Testis (tissue), 3 donors: Measurements from ENCODE around the gene CENPL. TPM values are rescaled to one million over a fixed set of nuclear protein-coding genes. Genes with fewer than 3 reads are reported as not detected.
"Not testable (repeated sequence)": the region's sequence is repeated elsewhere in the genome, so short reads cannot be mapped to it uniquely, and the experiment has no call there.

Experiments used
- DNase-seq: peaks from one replicate; pipeline ENCODE4 v3.0.0-alpha.2; 2019
- H3K27ac ChIP-seq, 2 donors: fragments of 200-600 bp; sonication (generic); one replicate each; pipeline ENCODE4 v1.5.1; 2019
- H3K27me3 ChIP-seq: fragments of 200-600 bp; sonication (generic); one replicate; pipeline ENCODE4 v1.5.1; 2019
- H3K36me3 ChIP-seq: fragments of 200-600 bp; sonication (generic); one replicate; pipeline ENCODE4 v1.5.1; 2017; ENCODE audit warnings: low read depth; ENCODE audit errors: missing control alignments
- H3K4me1 ChIP-seq: fragments of 200-600 bp; sonication (generic); one replicate; pipeline ENCODE4 v1.5.1; 2019
- H3K4me3 ChIP-seq, 2 donors: fragments of 200-600 bp; sonication (generic); one replicate each; pipeline ENCODE4 v1.5.1; 2017 to 2019
- H3K9me3 ChIP-seq: fragments of 200-600 bp; sonication (generic); one replicate; pipeline ENCODE4 v1.5.1; 2017
- POLR2A ChIP-seq: fragments of 450-650 bp; IDR thresholded peaks from one replicate; pipeline ENCODE4 v1.6.1; 2017; ENCODE audit warnings: antibody characterized with exemption, mild to moderate bottlenecking, moderate library complexity
- WGBS, 2 donors: methylation state at CpG; one replicate each; pipeline ENCODE4 v1.1.5; 2018; 5-methylcytosine and 5-hydroxymethylcytosine counted together
- intact Hi-C: fragments of 100-400 bp; cut with DNase I; formaldehyde crosslinking; loops from one replicate; pipeline ENCODE4 v1.15.1; 2023; ENCODE audit warnings: low total_unique reads
- polyA plus RNA-seq: library from polyadenylated mRNA; stranded (reverse); fragments of 350-450 nt; fragmentation: Illumina TruSeq; extraction: RNeasy Lipid Tissue Mini Kit (QIAGEN cat#74804); gene quantifications from one replicate; pipeline ENCODE4 v1.2.3, GENCODE V29; 2014; ENCODE audit warnings: low read depth, low replicate concordance; ENCODE audit not compliant: insufficient read depth
- total RNA-seq, 2 donors: library from RNA; depleted of rRNA; stranded (reverse); fragments of >200 nt; gene quantifications; one replicate each; pipeline ENCODE4 v1.2.3, GENCODE V29; 2016
- TF ChIP-seq, protein P1 (sequence below), 3 experiments: fragments of 450-650 bp in 2 of 3; fragments of 200-600 bp in 1 of 3; sonication (generic) in 1 of 3; IDR thresholded peaks; one replicate each; pipeline ENCODE4 v1.5.1; 2016 to 2019; ENCODE audit warnings: antibody characterized with exemption in 3 of 3, mild to moderate bottlenecking in 2 of 3, moderate library complexity in 1 of 3

CENPL gene
- total and polyA plus RNA-seq, 3 donors from 2014 or later, result 13.2 to 26.5 (median 20.5) TPM

DNA sequence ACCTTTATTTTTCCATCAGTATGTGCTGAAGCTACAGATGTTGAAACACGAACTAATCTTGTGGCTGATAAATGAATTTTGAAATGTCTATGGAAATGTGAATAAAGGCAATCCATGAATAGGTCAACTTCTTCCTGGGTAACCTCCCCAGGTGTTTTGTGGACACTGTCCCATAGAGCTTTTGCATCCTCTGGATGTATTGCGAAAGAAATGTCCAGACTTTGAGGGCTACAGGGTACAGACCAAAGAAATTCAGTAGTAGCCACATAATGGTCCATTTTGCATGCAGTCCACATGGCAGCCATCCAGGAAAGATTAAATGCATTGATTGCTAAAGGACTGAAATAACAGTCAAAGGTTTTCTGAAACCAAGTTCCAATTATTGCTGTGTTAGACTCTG is 21.7 kb downstream of the CENPL start:
- Histone ChIP-seq H3K36me3 (no peaks in the 10 kb centered on the region), H3K27me3 (no peaks in the 10 kb centered on the region), H3K27ac (no peak overlapping the region), H3K4me1 (no peaks in the 10 kb centered on the region), H3K4me3 (no peak overlapping the region), H3K9me3 (no peaks in the 10 kb centered on the region)
- no peak for TF ChIP-seq POLR2A
- TF ChIP-seq, protein P1, sequence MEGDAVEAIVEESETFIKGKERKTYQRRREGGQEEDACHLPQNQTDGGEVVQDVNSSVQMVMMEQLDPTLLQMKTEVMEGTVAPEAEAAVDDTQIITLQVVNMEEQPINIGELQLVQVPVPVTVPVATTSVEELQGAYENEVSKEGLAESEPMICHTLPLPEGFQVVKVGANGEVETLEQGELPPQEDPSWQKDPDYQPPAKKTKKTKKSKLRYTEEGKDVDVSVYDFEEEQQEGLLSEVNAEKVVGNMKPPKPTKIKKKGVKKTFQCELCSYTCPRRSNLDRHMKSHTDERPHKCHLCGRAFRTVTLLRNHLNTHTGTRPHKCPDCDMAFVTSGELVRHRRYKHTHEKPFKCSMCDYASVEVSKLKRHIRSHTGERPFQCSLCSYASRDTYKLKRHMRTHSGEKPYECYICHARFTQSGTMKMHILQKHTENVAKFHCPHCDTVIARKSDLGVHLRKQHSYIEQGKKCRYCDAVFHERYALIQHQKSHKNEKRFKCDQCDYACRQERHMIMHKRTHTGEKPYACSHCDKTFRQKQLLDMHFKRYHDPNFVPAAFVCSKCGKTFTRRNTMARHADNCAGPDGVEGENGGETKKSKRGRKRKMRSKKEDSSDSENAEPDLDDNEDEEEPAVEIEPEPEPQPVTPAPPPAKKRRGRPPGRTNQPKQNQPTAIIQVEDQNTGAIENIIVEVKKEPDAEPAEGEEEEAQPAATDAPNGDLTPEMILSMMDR (IDR thresholded peaks at IDR 0.05), result no peak
- intact Hi-C loops, result no loop called here
- WGBS, 2 donors, result 89 to 93% methylated on average over 2 of the region's 2 CpGs
- no peak for DNase-seq

DNA sequence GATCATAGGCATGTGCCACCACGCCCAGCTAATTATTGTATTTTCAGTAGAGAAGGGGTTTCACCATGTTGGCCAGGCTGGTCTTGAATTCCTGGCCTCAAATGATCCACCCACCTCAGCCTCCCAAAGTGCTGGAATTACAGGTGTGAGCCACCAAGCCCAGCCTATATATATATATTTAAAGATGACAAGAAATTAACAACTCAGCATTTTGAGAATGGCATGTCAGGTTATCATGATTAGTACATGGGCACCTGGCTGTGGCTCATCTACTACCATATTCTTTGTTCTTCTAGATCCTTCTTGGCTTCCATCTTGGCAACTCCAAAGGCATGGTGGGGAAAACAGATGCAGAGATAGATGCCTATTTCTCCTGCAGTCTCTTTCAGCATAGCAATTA is 24.7 kb downstream of the CENPL start:
- DNase-seq, H3K4me3 ChIP-seq, H3K36me3 ChIP-seq, H3K9me3 ChIP-seq, intact Hi-C loops, H3K27me3 ChIP-seq, H3K4me1 ChIP-seq, H3K27ac ChIP-seq: not testable (repeated sequence)
- 95 to 100% methylated on average over 1 of the region's 1 CpG for WGBS, 2 donors

DNA sequence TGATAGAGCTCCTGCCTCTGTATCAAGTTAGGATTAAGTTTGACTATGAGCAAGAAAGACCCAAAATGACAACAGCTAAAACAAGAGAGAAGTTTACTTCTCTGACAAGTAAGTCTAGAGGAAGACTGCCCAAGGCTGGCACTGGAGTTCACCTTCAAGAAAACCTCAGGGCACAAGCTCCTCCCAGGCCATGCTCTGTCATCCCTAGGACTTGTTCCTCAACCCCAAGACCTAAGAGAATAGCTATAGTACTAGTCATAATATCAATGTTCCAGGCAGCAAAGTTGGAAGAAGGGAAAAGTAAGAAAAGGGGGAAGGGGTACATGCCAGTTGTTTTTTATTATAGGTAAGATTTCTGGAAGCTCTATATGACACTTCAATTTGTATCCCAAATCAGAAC is 26.6 kb downstream of the CENPL start:
- Histone ChIP-seq H3K4me1 (no peaks in the 10 kb centered on the region), H3K36me3 (no peaks in the 10 kb centered on the region), H3K27me3 (no peaks in the 10 kb centered on the region), H3K27ac (no peak overlapping the region), H3K9me3 (no peaks in the 10 kb centered on the region), H3K4me3 (no peak overlapping the region)
- no peak for TF ChIP-seq POLR2A
- TF ChIP-seq, protein P1 (IDR thresholded peaks at IDR 0.05), result no peak
- intact Hi-C loops, result no loop called here
- DNase-seq, result no peak

DNA sequence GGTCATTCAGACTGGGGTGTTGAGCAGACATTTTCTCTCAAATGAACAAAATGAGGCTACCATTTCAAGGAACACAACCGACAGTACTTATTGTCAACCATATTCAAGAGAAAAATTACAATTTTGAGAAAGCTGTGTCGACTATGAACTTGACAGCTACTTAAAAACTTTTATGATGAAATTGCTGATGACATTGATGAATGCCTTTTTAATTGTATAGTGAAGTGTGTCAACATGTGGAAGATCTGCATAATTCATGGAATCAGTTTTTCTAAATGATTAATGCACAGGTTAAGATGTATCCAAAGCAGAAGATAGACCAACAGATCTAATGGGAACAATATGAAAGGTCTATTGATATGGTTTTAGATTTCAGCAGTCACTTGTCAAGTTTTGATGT is 34.8 kb downstream of the CENPL start:
- WGBS, 2 donors, result 91 to 99% methylated on average over 2 of the region's 2 CpGs
- TF ChIP-seq, protein P1 (IDR thresholded peaks at IDR 0.05), result no peak
- TF ChIP-seq POLR2A, result no peak
- H3K27me3 ChIP-seq, result no peaks in the 10 kb centered on the region
- no peaks in the 10 kb centered on the region for H3K4me1 ChIP-seq
- H3K4me3 ChIP-seq, result no peak overlapping the region
- no peak overlapping the region for H3K27ac ChIP-seq
- DNase-seq, result no peak
- H3K36me3 ChIP-seq, result no peaks in the 10 kb centered on the region
- intact Hi-C loops, result no loop called here
- H3K9me3 ChIP-seq, result no peaks in the 10 kb centered on the region

DNA sequence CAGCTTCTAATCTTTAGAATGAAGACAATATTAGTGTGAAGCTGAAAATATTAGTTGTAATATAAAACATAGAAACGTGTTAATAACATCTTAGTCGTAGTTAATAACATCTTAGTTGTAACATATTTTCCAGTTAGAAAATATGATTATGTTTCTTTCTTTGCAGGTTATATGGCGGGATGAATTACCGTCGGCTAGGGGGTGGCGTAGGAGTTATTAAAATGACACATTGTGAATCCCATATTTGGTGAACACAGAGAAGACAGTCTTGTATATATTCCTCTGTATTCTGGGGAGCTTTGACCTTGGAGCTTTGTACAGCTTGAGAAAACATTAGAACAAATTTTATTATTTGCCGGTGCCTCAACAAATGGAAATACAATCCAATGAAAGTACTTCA is 39.7 kb downstream of the CENPL start:
- intact Hi-C loops, result no loop called here
- H3K36me3 ChIP-seq, result no peaks in the 10 kb centered on the region

More for the DNA sequence above, 39.7 kb downstream of the CENPL start:
- Histone ChIP-seq H3K9me3 (no peaks in the 10 kb centered on the region), H3K27ac (no peak overlapping the region), H3K27me3 (no peaks in the 10 kb centered on the region), H3K4me1 (no peaks in the 10 kb centered on the region), H3K4me3 (no peak overlapping the region)
- TF ChIP-seq, protein P1 (IDR thresholded peaks at IDR 0.05), result no peak
- TF ChIP-seq POLR2A, result no peak
- 66 to 81% methylated on average over 7 of the region's 7 CpGs for WGBS, 2 donors
- DNase-seq, result no peak
